ENCODE measurements around the gene TMEM209. TPM values are rescaled to one million over a fixed set of nuclear protein-coding genes. Genes with fewer than 3 reads are reported as not detected.

TMEM209 gene
- total RNA-seq, 1 donor from 2014 or later, result 21.7 TPM

DNA sequence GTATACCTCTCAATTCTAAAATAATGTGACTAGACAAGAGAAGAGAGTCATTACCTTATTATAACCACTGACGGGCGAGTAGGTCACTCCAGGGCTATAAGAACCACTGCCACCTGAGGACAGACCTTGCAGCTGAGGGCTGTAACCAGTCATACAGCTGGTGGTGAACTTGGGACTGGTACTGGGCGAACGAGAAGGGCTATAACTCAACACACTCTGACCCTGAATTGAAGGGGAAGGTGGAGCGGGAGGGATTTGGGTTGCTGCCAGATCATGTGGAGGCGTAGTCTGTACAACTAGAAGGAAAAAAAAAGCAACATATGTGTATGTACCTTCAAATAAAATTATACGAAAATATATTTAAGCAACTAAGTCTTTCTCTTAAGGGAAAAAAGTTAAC is 3.4 kb downstream of the TMEM209 start:
- no peak overlapping the region for H3K27ac ChIP-seq
- no peak overlapping the region for H3K4me3 ChIP-seq
- no peaks in the 10 kb centered on the region for H3K27me3 ChIP-seq (ENCODE audit: low read depth)
- peaks cover 8% of the 10 kb centered on the region for H3K4me1 ChIP-seq
- DNase-seq (no peak), ATAC-seq (no peak)
- intact Hi-C loops (cut with DNase I), result no loop called here
- H3K36me3 ChIP-seq, result peaks cover 65% of the 10 kb centered on the region
- TF ChIP-seq, protein P1, sequence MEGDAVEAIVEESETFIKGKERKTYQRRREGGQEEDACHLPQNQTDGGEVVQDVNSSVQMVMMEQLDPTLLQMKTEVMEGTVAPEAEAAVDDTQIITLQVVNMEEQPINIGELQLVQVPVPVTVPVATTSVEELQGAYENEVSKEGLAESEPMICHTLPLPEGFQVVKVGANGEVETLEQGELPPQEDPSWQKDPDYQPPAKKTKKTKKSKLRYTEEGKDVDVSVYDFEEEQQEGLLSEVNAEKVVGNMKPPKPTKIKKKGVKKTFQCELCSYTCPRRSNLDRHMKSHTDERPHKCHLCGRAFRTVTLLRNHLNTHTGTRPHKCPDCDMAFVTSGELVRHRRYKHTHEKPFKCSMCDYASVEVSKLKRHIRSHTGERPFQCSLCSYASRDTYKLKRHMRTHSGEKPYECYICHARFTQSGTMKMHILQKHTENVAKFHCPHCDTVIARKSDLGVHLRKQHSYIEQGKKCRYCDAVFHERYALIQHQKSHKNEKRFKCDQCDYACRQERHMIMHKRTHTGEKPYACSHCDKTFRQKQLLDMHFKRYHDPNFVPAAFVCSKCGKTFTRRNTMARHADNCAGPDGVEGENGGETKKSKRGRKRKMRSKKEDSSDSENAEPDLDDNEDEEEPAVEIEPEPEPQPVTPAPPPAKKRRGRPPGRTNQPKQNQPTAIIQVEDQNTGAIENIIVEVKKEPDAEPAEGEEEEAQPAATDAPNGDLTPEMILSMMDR (IDR thresholded peaks at IDR 0.05), result no peak
- no peaks in the 10 kb centered on the region for H3K9me3 ChIP-seq

DNA sequence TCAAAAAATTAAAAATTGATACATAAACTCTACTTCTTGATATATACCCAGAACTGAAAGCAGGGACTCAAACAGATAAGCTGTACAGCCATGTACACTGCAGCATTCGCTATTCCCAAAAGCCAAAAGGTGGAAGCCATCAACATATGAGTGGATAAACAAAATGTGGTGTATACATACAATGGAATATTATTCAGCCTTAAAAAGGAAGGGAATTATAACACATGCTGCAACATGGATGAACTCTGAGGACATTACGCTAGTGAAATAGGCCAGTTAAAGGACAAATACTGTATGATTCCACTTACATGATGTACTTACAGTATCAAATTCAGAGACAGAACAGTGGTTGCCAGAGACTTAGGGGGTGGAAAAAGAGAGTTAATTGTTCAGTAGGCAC is 8.1 kb downstream of the TMEM209 start:
- DNase-seq (no peak), ATAC-seq (no peak)
- TF ChIP-seq, protein P1 (IDR thresholded peaks at IDR 0.05), result no peak
- Histone ChIP-seq H3K4me3 (no peak overlapping the region), H3K27ac (no peak overlapping the region), H3K4me1 (no peaks in the 10 kb centered on the region), H3K36me3 (peaks cover 72% of the 10 kb centered on the region), H3K27me3 (ENCODE audit: low read depth) (no peaks in the 10 kb centered on the region), H3K9me3 (no peaks in the 10 kb centered on the region)
- intact Hi-C loops (cut with DNase I), result no loop called here

DNA sequence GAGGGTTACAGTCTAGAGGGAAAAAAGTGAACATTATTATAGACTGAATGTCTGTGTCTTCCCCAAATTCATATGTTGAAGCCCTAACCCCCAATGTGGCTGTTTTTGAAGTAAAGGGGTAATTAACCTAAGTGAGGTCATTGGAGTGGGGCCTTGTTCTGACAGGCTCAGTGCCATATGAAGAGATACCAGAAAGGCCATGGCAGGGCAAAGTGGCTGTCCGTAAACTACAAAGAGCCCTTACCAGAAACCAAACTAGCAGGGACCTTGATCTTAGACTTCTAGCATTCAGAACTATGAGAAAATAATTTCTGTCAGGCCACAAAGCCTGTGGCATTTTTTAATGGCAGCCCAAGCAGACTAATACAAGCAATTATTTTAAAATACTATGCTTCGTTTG is 8.7 kb downstream of the TMEM209 start:
- DNase-seq, result no peak

DNA sequence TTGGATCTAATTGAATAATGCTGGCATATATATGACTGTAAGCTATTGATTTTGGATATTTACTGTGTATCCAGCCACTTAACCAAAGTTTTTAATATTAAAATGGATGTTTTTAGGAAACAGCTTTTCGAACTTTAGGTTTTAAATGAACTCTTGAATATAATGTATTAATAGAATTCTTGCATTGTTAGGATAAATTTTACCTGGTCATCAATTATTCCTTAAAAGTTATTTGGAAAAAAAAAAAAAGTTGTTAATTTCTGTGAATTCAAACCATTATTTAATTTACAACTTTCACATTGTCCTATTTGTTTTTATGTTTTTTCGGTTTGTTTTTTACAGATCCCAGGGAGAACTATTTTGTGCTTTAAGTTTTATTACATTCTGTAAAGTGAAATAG is 9.8 kb downstream of the TMEM209 start:
- H3K27ac ChIP-seq, result no peak overlapping the region
- intact Hi-C loops (cut with DNase I), result no loop called here
- no peaks in the 10 kb centered on the region for H3K4me1 ChIP-seq
- no peaks in the 10 kb centered on the region for H3K9me3 ChIP-seq
- no peaks in the 10 kb centered on the region for H3K27me3 ChIP-seq (ENCODE audit: low read depth)
- TF ChIP-seq, protein P1 (IDR thresholded peaks at IDR 0.05), result no peak
- H3K36me3 ChIP-seq, result peaks cover 72% of the 10 kb centered on the region
- DNase-seq (no peak), ATAC-seq (no peak)
- no peak overlapping the region for H3K4me3 ChIP-seq

More for the DNA sequence above, 8.7 kb downstream of the TMEM209 start:
- H3K4me3 ChIP-seq, result no peak overlapping the region
- H3K4me1 ChIP-seq, result no peaks in the 10 kb centered on the region
- TF ChIP-seq, protein P1 (IDR thresholded peaks at IDR 0.05), result no peak
- no peak overlapping the region for H3K27ac ChIP-seq
- H3K27me3 ChIP-seq (ENCODE audit: low read depth), result no peaks in the 10 kb centered on the region
- H3K9me3 ChIP-seq, result no peaks in the 10 kb centered on the region
- intact Hi-C loops (cut with DNase I), result no loop called here
- no peak for ATAC-seq
- H3K36me3 ChIP-seq, result peaks cover 72% of the 10 kb centered on the region

DNA sequence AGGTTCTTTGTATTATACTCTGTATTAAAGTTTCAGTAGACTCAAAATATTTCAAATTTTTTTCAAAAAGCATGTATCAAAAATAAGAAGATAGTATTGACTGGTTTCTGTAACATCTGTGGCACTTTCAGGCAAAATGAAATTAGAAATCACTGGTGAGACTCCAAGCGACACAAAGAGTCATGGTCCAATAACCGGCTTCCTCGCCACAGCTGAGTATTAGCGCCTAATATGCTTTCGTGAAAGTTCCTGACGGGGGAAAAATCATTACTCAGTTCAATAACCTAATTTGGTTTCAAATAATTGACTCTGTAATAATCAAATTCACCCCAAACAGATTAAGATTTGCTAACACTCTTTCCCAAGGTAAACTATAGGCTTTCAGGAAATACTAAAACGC is 13.4 kb downstream of the TMEM209 start:
- intact Hi-C loops (cut with DNase I), result no loop called here
- no peaks in the 10 kb centered on the region for H3K9me3 ChIP-seq
- H3K27ac ChIP-seq, result no peak overlapping the region
- no peaks in the 10 kb centered on the region for H3K4me1 ChIP-seq
- no peak for DNase-seq
- TF ChIP-seq, protein P1 (IDR thresholded peaks at IDR 0.05), result no peak
- H3K36me3 ChIP-seq, result peaks cover 52% of the 10 kb centered on the region
- no peaks in the 10 kb centered on the region for H3K27me3 ChIP-seq (ENCODE audit: low read depth)
- no peak for ATAC-seq
- no peak overlapping the region for H3K4me3 ChIP-seq

DNA sequence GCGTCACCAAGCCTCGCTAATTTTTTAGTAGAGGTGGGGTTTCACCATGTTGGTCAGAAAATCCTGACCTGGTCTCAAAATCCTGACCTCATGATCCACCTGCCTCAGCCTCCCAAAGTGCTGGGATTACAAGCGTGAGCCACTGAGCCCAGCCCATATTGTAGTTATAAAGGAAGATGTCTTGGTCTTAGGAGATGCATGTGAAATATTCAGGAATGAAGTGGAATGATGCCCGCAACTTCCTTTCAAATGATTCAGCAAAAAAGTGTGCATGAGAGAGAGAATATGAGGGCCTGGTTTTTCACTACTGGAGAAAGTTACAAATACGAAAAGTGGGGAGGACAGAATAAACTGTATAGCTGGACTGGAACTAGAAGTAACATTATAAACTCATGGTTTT is 15.9 kb downstream of the TMEM209 start:
- Histone ChIP-seq H3K4me1 (no peaks in the 10 kb centered on the region), H3K27ac (no peak overlapping the region), H3K9me3 (no peaks in the 10 kb centered on the region), H3K4me3 (no peak overlapping the region), H3K36me3 (peaks cover 58% of the 10 kb centered on the region), H3K27me3 (ENCODE audit: low read depth) (no peaks in the 10 kb centered on the region)
- DNase-seq (no peak), ATAC-seq (no peak)
- TF ChIP-seq, protein P1 (IDR thresholded peaks at IDR 0.05), result no peak
- intact Hi-C loops (cut with DNase I), result no loop called here

Data from lower lobe of right lung (tissue), 2 donors.